Body of pancreas (tissue), 4 donors: ENCODE measurements around the gene ADAMTS2.

Experiments
- CTCF ChIP-seq, 7 experiments: fragments of 450-650 bp in 4 of 7; fragments of 200-600 bp in 3 of 7; sonication (generic) in 3 of 7; IDR thresholded peaks; one replicate each; pipeline ENCODE4 v1.5.1; 2016 to 2019; ENCODE audit warnings: antibody characterized with exemption in 7 of 7
- POLR2A ChIP-seq, 3 donors: fragments of 450-650 bp; IDR thresholded peaks; one replicate each; pipeline ENCODE4 v1.6.1; 2016; ENCODE audit warnings: antibody characterized with exemption in 3 of 3, mild to moderate bottlenecking in 2 of 3

- TF ChIP-seq POLR2A (IDR thresholded peaks at IDR 0.05) = no peak
- TF ChIP-seq CTCF (IDR thresholded peaks at IDR 0.05) = no peak
Measured at GRCh38 chr5:179304871-179305270, 40.4 kb downstream of the ADAMTS2 start.
